ENCODE data around the gene ZCCHC24. TPM values are rescaled to one million over a fixed set of nuclear protein-coding genes. Genes with fewer than 3 reads are reported as not detected.

ZCCHC24 gene
- total and polyA plus RNA-seq, 8 donors = 9.7 to 60.3 (median 34.3) TPM

DNA sequence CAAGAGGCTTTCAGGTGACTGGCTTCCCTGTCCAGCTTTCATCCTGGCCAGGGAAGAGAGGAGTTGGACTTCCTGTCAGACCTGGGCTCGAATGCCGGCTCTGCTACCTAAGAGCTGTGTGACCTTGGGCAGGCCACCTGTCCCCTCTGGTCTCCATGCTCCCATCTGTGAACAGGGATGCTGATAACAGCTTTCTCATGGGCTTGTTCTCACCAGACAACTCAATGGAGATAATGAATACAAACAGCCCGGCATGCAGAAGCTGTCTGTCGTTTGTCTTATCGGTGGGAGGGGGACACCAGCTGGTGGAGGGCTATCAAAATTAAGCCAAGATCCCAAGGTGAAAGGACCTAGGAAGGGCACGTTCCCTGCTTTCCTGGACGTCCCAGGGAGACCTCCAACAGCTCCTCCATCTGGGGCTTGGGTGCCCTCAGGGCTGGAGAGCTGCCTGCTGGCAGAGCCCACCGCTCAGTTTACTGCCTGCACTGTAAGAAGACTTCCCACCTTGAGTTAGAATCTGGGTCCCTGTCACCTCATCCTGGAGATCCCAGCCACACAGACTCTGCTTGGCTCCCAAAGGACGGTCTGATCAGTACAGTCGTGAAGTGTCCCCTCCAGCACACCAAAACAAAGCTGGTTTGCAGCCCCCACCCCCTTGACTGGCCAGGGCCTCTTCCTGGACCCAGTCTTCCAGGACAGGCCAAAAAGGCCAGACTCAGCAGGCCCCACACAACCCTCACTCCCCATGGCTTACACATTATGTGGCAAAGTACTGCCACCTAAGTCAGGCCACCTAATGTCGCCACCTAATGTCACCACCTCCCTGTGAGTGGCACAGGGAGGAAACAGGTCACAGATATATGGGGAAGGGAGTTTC is 57.2 kb downstream of the ZCCHC24 start:
- TF ChIP-seq EP300 (IDR thresholded peaks at IDR 0.05) (no peak), POLR2A (IDR thresholded peaks at IDR 0.05) (no peak), POLR2AphosphoS5 (IDR thresholded peaks at IDR 0.05) (no peak)
- TF ChIP-seq, protein P1, sequence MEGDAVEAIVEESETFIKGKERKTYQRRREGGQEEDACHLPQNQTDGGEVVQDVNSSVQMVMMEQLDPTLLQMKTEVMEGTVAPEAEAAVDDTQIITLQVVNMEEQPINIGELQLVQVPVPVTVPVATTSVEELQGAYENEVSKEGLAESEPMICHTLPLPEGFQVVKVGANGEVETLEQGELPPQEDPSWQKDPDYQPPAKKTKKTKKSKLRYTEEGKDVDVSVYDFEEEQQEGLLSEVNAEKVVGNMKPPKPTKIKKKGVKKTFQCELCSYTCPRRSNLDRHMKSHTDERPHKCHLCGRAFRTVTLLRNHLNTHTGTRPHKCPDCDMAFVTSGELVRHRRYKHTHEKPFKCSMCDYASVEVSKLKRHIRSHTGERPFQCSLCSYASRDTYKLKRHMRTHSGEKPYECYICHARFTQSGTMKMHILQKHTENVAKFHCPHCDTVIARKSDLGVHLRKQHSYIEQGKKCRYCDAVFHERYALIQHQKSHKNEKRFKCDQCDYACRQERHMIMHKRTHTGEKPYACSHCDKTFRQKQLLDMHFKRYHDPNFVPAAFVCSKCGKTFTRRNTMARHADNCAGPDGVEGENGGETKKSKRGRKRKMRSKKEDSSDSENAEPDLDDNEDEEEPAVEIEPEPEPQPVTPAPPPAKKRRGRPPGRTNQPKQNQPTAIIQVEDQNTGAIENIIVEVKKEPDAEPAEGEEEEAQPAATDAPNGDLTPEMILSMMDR (IDR thresholded peaks at IDR 0.05) = no peak
- intact Hi-C loops (cut with DNase I; ENCODE audit: low total_unique reads) = no loop called here
- WGBS, 5 donors = 67 to 76% (median 69%) methylated on average over 7 to 11 of the region's 11 CpGs
- Histone ChIP-seq H3K27me3 (no peaks in the 10 kb centered on the region), H3K27ac (peak overlapping the region in 3 of 5 donors; percentile 8 to 52 (median 46)), H3K4me3 (no peak overlapping the region), H3K36me3 (peaks cover 11 to 79% (median 67%) of the 10 kb centered on the region in 4 donors), H3K9me3 (no peaks in the 10 kb centered on the region), H3K4me1 (peaks cover 0 to 39% (median 24%) of the 10 kb centered on the region in 4 donors)
- DNase-seq = no peak

DNA sequence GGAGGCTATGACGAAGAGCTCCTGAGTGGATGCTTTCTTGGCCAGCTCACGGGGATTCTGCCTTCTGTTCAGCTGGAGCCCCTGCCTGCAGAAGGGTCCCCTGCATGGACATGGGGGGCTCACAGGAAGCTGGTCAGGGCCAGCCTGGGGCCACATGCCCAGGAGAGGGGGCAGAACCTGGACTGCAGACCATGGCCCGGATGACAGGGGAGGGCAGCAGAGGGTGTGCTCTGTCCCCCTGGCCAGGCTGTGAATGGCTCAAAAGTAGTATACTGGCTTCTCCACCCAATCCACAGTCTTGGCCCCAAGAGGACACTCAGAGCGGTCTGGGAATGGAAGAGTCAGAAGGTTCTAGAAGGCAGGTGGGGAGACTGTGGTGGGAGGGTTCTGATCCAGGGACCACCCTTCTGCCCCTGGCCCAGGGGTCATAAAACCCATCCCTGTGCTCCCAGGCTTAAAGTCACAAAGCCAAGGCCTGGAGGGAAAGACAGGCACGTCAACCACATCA is 57.9 kb downstream of the ZCCHC24 start:
- no peak for DNase-seq

DNA sequence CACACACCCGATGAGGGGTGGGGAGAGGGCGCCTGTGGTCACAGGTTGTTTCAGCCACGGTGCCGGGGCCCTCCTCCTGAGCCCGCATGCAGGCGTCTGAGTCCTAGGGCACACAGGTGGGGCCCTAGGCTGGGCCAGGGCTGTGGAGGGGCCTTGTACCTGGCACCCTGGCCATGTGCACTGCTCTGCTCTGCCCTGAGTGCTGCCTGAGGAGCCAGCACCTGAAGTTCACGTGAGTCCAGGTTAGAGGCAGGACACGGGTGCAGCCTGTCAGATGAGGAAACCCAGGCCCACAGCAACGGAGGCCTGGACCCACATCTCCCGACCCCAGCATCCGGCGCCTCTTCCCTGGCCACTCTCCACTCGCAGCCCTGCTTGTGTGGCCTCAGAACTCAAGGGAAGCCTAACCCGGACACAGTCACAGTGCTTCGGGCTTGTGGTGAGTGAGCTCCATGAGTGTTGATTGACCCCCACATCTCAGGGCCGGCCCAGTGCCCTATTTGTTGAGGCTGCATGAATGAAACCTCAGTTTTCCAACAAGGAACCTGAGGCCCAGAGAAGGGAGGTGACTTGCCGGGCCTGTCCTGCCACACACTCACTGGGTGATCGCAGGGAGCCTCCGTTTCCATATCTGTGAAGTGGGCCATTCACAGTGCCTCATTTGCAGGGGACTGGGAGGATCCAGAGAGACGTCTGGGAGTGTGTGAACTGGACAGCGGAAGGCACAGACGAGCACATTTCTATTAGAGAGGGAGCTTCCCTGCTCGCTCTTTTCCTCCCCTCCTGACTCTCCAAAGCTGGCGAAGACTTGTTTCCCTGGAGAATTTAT is 58.6 kb downstream of the ZCCHC24 start:
- Histone ChIP-seq H3K36me3 (peaks cover 11 to 69% (median 56%) of the 10 kb centered on the region in 4 donors), H3K9me3 (no peaks in the 10 kb centered on the region), H3K27me3 (no peaks in the 10 kb centered on the region), H3K4me3 (no peak overlapping the region), H3K27ac (peak overlapping the region in 2 of 5 donors; percentile 46 to 52), H3K4me1 (peaks cover 0 to 46% (median 33%) of the 10 kb centered on the region in 4 donors)
- 65 to 82% (median 79%) methylated on average over 19 to 24 of the region's 24 CpGs for WGBS, 5 donors
- no peak for TF ChIP-seq EP300 (IDR thresholded peaks at IDR 0.05)
- TF ChIP-seq POLR2A (IDR thresholded peaks at IDR 0.05) = no peak
- no peak for TF ChIP-seq POLR2AphosphoS5 (IDR thresholded peaks at IDR 0.05)
- TF ChIP-seq, protein P1 (IDR thresholded peaks at IDR 0.05) = no peak
- DNase-seq = peak in 1 of 2 donors; percentile 23
- intact Hi-C loops (cut with DNase I; ENCODE audit: low total_unique reads) = no loop called here

More for the DNA sequence above, 57.9 kb downstream of the ZCCHC24 start:
- Histone ChIP-seq H3K4me1 (peaks cover 0 to 45% (median 29%) of the 10 kb centered on the region in 4 donors), H3K27me3 (no peaks in the 10 kb centered on the region), H3K27ac (peak overlapping the region in 3 of 5 donors; percentile 8 to 52 (median 46)), H3K4me3 (no peak overlapping the region), H3K36me3 (peaks cover 11 to 72% (median 61%) of the 10 kb centered on the region in 4 donors), H3K9me3 (no peaks in the 10 kb centered on the region)
- no peak for TF ChIP-seq POLR2AphosphoS5 (IDR thresholded peaks at IDR 0.05)
- 77 to 89% (median 88%) methylated on average over 3 to 5 of the region's 5 CpGs for WGBS, 5 donors
- intact Hi-C loops (cut with DNase I; ENCODE audit: low total_unique reads) = no loop called here

DNA sequence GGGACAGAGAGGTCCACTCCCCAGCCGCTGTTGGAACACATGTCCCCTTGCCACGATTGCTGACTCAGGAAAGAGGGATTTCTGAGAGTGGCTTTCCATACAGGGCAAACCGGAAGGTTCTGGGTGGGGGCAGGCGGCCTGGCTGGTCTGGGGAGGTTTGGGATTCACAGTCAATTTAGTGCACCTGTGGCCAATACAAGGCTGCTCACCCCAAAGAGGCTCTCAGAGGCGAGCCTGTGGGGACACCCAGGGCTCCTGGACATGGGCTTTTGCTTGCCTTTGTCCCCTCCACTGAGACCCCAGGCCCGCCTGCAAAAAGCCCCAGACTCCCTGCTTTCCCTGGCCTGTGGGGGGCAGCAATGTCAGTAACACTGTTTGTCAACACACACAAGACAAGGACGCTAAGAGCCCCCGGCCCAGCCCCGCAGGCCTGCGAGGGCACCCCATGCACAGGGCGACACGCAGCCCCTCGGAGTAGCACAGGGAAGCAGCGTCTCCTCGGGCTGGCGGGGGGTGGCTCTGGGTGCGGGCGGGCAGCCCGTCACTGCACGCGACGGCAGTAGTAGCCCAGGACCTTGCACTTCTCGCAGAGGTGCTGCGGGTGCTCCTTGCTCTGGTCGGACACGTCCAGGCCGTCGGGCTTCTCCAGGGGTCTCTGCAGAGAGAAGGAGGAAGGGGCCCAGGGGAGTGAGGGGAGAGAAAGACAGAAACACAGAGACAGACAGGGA is 59.5 kb downstream of the ZCCHC24 start:
- intact Hi-C loops (cut with DNase I; ENCODE audit: low total_unique reads) = no loop called here
- TF ChIP-seq POLR2A (IDR thresholded peaks at IDR 0.05) = no peak
- no peak for TF ChIP-seq EP300 (IDR thresholded peaks at IDR 0.05)
- TF ChIP-seq, protein P1 (IDR thresholded peaks at IDR 0.05) = no peak
- TF ChIP-seq POLR2AphosphoS5 (IDR thresholded peaks at IDR 0.05) = no peak
- Histone ChIP-seq H3K4me3 (no peak overlapping the region), H3K27me3 (no peaks in the 10 kb centered on the region), H3K27ac (peak overlapping the region in 2 of 5 donors; percentile 35 to 46), H3K9me3 (no peaks in the 10 kb centered on the region), H3K4me1 (peaks cover 7 to 46% (median 35%) of the 10 kb centered on the region in 4 donors), H3K36me3 (peaks cover 11 to 63% (median 52%) of the 10 kb centered on the region in 4 donors)
- no peak for DNase-seq
- WGBS, 5 donors = 86 to 92% (median 89%) methylated on average over 24 to 28 of the region's 28 CpGs

Measured in stomach (tissue), 9 donors.